ENCODE data around the gene PLIN4.
"Not testable (repeated sequence)": the region's sequence is repeated elsewhere in the genome, so short reads cannot be mapped to it uniquely, and the experiment has no call there.

GRCh38 chr19:4563562-4563961 lies 45.3 kb upstream of the PLIN4 start:
- TF ChIP-seq EP300, CTCF, POLR2A (IDR thresholded peaks at IDR 0.05): not testable (repeated sequence)
